CD4-positive, alpha-beta T cell treated with Interleukin-6 for 4 hours (primary cell): ENCODE measurements around the gene LCE1E.

Experiments
- DNase-seq: peaks from one replicate; pipeline ENCODE4 v3.0.0-alpha.2; 2020; ENCODE audit warnings: mixed read lengths

Gene LCE1E

GRCh38 chr1:152786077-152786476 lies at the start of gene LCE1E:
LCE1E (plus strand) TSS chr1:152786257; CDS start chr1:152787300, 1,043 bp downstream.
- no peak for DNase-seq

- DNase-seq, result no peak
These were observed 48.1 kb upstream of the LCE1E start for GRCh38 chr1:152737997-152738396.

- no peak for DNase-seq
These were observed 46.2 kb upstream of the LCE1E start for GRCh38 chr1:152739841-152740240.

GRCh38 chr1:152741656-152742055 lies 44.4 kb upstream of the LCE1E start:
- DNase-seq, result no peak

GRCh38 chr1:152743371-152744145 lies 42.5 kb upstream of the LCE1E start:
- no peak for DNase-seq

- DNase-seq, result no peak
These were observed 40.8 kb upstream of the LCE1E start for GRCh38 chr1:152745289-152745704.

GRCh38 chr1:152745765-152746444 lies 40.2 kb upstream of the LCE1E start:
- DNase-seq, result no peak

GRCh38 chr1:152747831-152748230 lies 38.2 kb upstream of the LCE1E start:
- no peak for DNase-seq

GRCh38 chr1:152752225-152752624 lies 33.8 kb upstream of the LCE1E start:
- no peak for DNase-seq

- DNase-seq, result no peak
These were observed 32.5 kb upstream of the LCE1E start for GRCh38 chr1:152753586-152753985.

GRCh38 chr1:152756872-152757271 lies 29.2 kb upstream of the LCE1E start:
- DNase-seq, result no peak

GRCh38 chr1:152757747-152758146 lies 28.3 kb upstream of the LCE1E start, which contains the start of gene KPRP:
KPRP (plus strand) TSS chr1:152758025; CDS start chr1:152759589, 1,564 bp downstream.
- no peak for DNase-seq

- DNase-seq, result no peak
These were observed 27.4 kb upstream of the LCE1E start for GRCh38 chr1:152758636-152759035.

- DNase-seq, result no peak
These were observed 26.4 kb upstream of the LCE1E start for GRCh38 chr1:152759453-152760173.

GRCh38 chr1:152760551-152761190 lies 25.4 kb upstream of the LCE1E start:
- no peak for DNase-seq

GRCh38 chr1:152761609-152762213 lies 24.3 kb upstream of the LCE1E start:
- no peak for DNase-seq

GRCh38 chr1:152768847-152769533 lies 17.1 kb upstream of the LCE1E start:
- DNase-seq, result no peak

GRCh38 chr1:152770411-152770810 lies 15.6 kb upstream of the LCE1E start:
- no peak for DNase-seq

- DNase-seq, result no peak
These were observed 11.2 kb upstream of the LCE1E start, which contains the start of gene LCE1F for GRCh38 chr1:152774875-152775274. LCE1F (plus strand) TSS chr1:152775140; CDS start chr1:152776372, 1,232 bp downstream.

- DNase-seq, result no peak
These were observed 9.7 kb upstream of the LCE1E start for GRCh38 chr1:152776361-152776760.

- DNase-seq, result no peak
These were observed 8.4 kb upstream of the LCE1E start for GRCh38 chr1:152777510-152778137.
